Liver (tissue), 9 donors: Measurements from ENCODE around the gene CCT6B. TPM values are rescaled to one million over a fixed set of nuclear protein-coding genes. Genes with fewer than 3 reads are reported as not detected.

Experiments
- DNase-seq: peaks from one replicate; pipeline ENCODE4 v3.0.0-alpha.2; 2017; ENCODE audit warnings: low spot score
- H3K27ac ChIP-seq, 2 donors: one replicate each; pipeline ENCODE4 v1.7.0; 2013; ENCODE audit warnings: inconsistent platforms in 2 of 2, low read length in 2 of 2, control low read depth in 1 of 2, low read depth in 1 of 2, mild to moderate bottlenecking in 1 of 2
- H3K27me3 ChIP-seq, 4 donors: one replicate each; pipeline versions ENCODE4 v1.6.1 to v1.7.0; 2013; ENCODE audit warnings: low read length in 3 of 4, inconsistent platforms in 1 of 4, mild to moderate bottlenecking in 1 of 4, moderate library complexity in 1 of 4; ENCODE audit not compliant: control insufficient read depth in 4 of 4, insufficient read depth in 4 of 4
- H3K36me3 ChIP-seq, 4 donors: one replicate each; pipeline versions ENCODE4 v1.6.1 to v1.7.0; 2013; ENCODE audit warnings: low read length in 3 of 4, mild to moderate bottlenecking in 3 of 4, low read depth in 1 of 4, moderate library complexity in 1 of 4; ENCODE audit not compliant: control insufficient read depth in 4 of 4, insufficient read depth in 3 of 4
- H3K4me1 ChIP-seq, 4 donors: one replicate each; pipeline versions ENCODE4 v1.6.1 to v1.7.0; 2013; ENCODE audit warnings: low read length in 3 of 4, mild to moderate bottlenecking in 3 of 4, moderate library complexity in 1 of 4; ENCODE audit not compliant: control insufficient read depth in 4 of 4, insufficient read depth in 4 of 4
- H3K4me3 ChIP-seq, 3 donors: one replicate each; pipeline versions ENCODE4 v1.6.1 to v1.7.0; 2013; ENCODE audit warnings: low read length in 3 of 3, control low read depth in 1 of 3, low read depth in 1 of 3, mild to moderate bottlenecking in 1 of 3
- H3K9ac ChIP-seq, 2 donors: one replicate each; pipeline ENCODE4 v1.7.0; 2013; ENCODE audit warnings: low read length in 2 of 2, mild to moderate bottlenecking in 2 of 2, moderate library complexity in 2 of 2, control low read depth in 1 of 2, low read depth in 1 of 2
- H3K9me3 ChIP-seq, 4 donors: one replicate each; pipeline versions ENCODE4 v1.6.1 to v1.7.0; 2013; ENCODE audit warnings: low read length in 3 of 4; ENCODE audit not compliant: control insufficient read depth in 4 of 4
- EGR1 ChIP-seq, 2 donors: IDR thresholded peaks; 2 replicates each; pipeline ENCODE4 v1.6.1; 2016 to 2018; ENCODE audit warnings: antibody characterized with exemption in 2 of 2, low read depth in 2 of 2
- FOXA1 ChIP-seq: IDR thresholded peaks from 2 replicates; pipeline ENCODE4 v1.6.1; 2016; ENCODE audit warnings: antibody characterized with exemption
- FOXA2 ChIP-seq: IDR thresholded peaks from 2 replicates; pipeline ENCODE4 v1.6.1; 2016; ENCODE audit warnings: antibody characterized with exemption
- GABPA ChIP-seq, 2 donors: IDR thresholded peaks in 1 of 2; conservative IDR thresholded peaks in 1 of 2; 2 replicates each; pipeline ENCODE4 v1.6.1; 2016; ENCODE audit warnings: antibody characterized with exemption in 2 of 2, mild to moderate bottlenecking in 1 of 2, moderate library complexity in 1 of 2
- HNF4A ChIP-seq, 2 donors: conservative IDR thresholded peaks; 2 replicates each; pipeline ENCODE4 v1.6.1; 2016; ENCODE audit warnings: antibody characterized with exemption in 2 of 2, mild to moderate bottlenecking in 2 of 2
- HNF4G ChIP-seq: IDR thresholded peaks from 2 replicates; pipeline ENCODE4 v1.6.1; 2016; ENCODE audit warnings: antibody characterized with exemption
- JUND ChIP-seq, 2 donors: IDR thresholded peaks; 2 replicates each; pipeline ENCODE4 v1.6.1; 2016; ENCODE audit warnings: antibody characterized with exemption in 2 of 2
- NR2F2 ChIP-seq: IDR thresholded peaks from 2 replicates; pipeline ENCODE4 v1.6.1; 2016; ENCODE audit warnings: antibody characterized with exemption
- RAD21 ChIP-seq, 2 donors: IDR thresholded peaks; 2 replicates each; pipeline ENCODE4 v1.6.1; 2016; ENCODE audit warnings: antibody characterized with exemption in 2 of 2, mild to moderate bottlenecking in 2 of 2
- RXRA ChIP-seq, 2 donors: IDR thresholded peaks; 2 replicates each; pipeline ENCODE4 v1.6.1; 2017 to 2018; ENCODE audit warnings: antibody characterized with exemption in 2 of 2, mild to moderate bottlenecking in 1 of 2
- SP1 ChIP-seq: IDR thresholded peaks from 2 replicates; pipeline ENCODE4 v1.6.1; 2018; ENCODE audit warnings: antibody characterized with exemption, mild to moderate bottlenecking
- TAF1 ChIP-seq: conservative IDR thresholded peaks from 2 replicates; pipeline ENCODE4 v1.6.1; 2016; ENCODE audit warnings: antibody characterized with exemption, mild to moderate bottlenecking
- YY1 ChIP-seq: IDR thresholded peaks from 2 replicates; pipeline ENCODE4 v1.6.1; 2016; ENCODE audit warnings: antibody characterized with exemption, mild to moderate bottlenecking
- WGBS: extraction: QIAGEN DNeasy Blood & Tissue Kit; methylation state at CpG from one replicate; pipeline ENCODE4 v1.1.7; 2013; 5-methylcytosine and 5-hydroxymethylcytosine counted together
- polyA plus RNA-seq, 2 donors: library from polyadenylated mRNA; stranded (reverse) in 1 of 2; unstranded in 1 of 2; fragments of 200-250 nt in 1 of 2; fragments of >200 nt in 1 of 2; fragmentation: Nextera tagmentation in 1 of 2; extraction: Ambion mirVana in 1 of 2; gene quantifications; one replicate each; pipeline versions ENCODE4 v1.2.1 to v1.2.3, GENCODE V29; 2013 to 2015
- total RNA-seq, 2 donors: library from RNA; depleted of rRNA; stranded (reverse); fragments of >200 nt; gene quantifications; one replicate each; pipeline ENCODE4 v1.2.3, GENCODE V29; 2014
- TF ChIP-seq, protein P1 (sequence below): IDR thresholded peaks from 2 replicates; pipeline ENCODE4 v1.6.1; 2016; ENCODE audit warnings: antibody characterized with exemption
- TF ChIP-seq, protein P2 (sequence below): fragments of 150-350 bp; IDR thresholded peaks from 2 replicates; pipeline ENCODE4 v1.5.1; 2017; ENCODE audit warnings: improper control_type of control experiment, low read depth, low read length; ENCODE audit not compliant: missing input control
- TF ChIP-seq, protein P3 (sequence below): IDR thresholded peaks from 2 replicates; pipeline ENCODE4 v1.6.1; 2016; ENCODE audit warnings: antibody characterized with exemption
- TF ChIP-seq, protein P4 (sequence below): IDR thresholded peaks from 2 replicates; pipeline ENCODE4 v1.6.1; 2016; ENCODE audit warnings: antibody characterized with exemption, mild to moderate bottlenecking
- TF ChIP-seq, protein P5 (sequence below): IDR thresholded peaks from 2 replicates; pipeline ENCODE4 v1.6.1; 2016; ENCODE audit warnings: antibody characterized with exemption
- donor health status: healthy.
- donor health status: healthy.
- donor health status: healthy.
- donor health status: healthy.
- donor health status: healthy.

CCT6B gene
- total and polyA plus RNA-seq, 4 donors = 0.82 to 2.2 (median 1.4) TPM

DNA sequence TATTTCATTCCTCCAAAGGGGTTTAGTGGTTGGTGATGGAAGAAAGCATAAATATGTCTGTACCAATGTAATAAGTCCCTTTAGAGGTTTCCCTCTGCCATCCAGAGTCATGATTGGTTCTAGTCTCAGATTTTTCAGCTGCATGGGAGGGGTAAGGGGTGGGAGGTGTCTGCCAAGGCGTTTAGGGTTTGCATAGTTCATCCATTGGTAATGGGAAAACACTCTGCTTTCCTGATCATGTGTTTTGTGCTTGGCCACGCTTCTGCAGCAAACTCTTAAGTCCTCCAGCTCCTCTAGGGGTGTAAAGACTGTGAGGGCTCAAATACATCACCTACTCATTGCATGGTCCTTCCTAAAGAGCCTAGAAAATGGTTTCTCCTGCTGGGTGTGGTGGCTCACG is 48.8 kb upstream of the CCT6B start:
- no peak overlapping the region for H3K9ac ChIP-seq
- no peaks in the 10 kb centered on the region for H3K27me3 ChIP-seq
- H3K4me3 ChIP-seq = no peak overlapping the region
- no peak overlapping the region for H3K27ac ChIP-seq
- 92% methylated on average over 3 of the region's 3 CpGs for WGBS
- H3K9me3 ChIP-seq = no peaks in the 10 kb centered on the region
- TF ChIP-seq NR2F2 = no peak
- TF ChIP-seq HNF4A (conservative IDR thresholded peaks at IDR 0.05) = no peak
- no peak for TF ChIP-seq EGR1 (IDR thresholded peaks at IDR 0.05; ENCODE audit: low read depth in 2 of 2)
- no peak for TF ChIP-seq GABPA (IDR thresholded peaks at IDR 0.05 in 1 of 2, conservative IDR thresholded peaks at IDR 0.05 in 1 of 2)
- TF ChIP-seq, protein P1, sequence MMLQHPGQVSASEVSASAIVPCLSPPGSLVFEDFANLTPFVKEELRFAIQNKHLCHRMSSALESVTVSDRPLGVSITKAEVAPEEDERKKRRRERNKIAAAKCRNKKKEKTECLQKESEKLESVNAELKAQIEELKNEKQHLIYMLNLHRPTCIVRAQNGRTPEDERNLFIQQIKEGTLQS = no peak
- no peak for TF ChIP-seq HNF4G
- TF ChIP-seq, protein P2, sequence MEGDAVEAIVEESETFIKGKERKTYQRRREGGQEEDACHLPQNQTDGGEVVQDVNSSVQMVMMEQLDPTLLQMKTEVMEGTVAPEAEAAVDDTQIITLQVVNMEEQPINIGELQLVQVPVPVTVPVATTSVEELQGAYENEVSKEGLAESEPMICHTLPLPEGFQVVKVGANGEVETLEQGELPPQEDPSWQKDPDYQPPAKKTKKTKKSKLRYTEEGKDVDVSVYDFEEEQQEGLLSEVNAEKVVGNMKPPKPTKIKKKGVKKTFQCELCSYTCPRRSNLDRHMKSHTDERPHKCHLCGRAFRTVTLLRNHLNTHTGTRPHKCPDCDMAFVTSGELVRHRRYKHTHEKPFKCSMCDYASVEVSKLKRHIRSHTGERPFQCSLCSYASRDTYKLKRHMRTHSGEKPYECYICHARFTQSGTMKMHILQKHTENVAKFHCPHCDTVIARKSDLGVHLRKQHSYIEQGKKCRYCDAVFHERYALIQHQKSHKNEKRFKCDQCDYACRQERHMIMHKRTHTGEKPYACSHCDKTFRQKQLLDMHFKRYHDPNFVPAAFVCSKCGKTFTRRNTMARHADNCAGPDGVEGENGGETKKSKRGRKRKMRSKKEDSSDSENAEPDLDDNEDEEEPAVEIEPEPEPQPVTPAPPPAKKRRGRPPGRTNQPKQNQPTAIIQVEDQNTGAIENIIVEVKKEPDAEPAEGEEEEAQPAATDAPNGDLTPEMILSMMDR = no peak
- no peak for TF ChIP-seq SP1
- TF ChIP-seq, protein P3, sequence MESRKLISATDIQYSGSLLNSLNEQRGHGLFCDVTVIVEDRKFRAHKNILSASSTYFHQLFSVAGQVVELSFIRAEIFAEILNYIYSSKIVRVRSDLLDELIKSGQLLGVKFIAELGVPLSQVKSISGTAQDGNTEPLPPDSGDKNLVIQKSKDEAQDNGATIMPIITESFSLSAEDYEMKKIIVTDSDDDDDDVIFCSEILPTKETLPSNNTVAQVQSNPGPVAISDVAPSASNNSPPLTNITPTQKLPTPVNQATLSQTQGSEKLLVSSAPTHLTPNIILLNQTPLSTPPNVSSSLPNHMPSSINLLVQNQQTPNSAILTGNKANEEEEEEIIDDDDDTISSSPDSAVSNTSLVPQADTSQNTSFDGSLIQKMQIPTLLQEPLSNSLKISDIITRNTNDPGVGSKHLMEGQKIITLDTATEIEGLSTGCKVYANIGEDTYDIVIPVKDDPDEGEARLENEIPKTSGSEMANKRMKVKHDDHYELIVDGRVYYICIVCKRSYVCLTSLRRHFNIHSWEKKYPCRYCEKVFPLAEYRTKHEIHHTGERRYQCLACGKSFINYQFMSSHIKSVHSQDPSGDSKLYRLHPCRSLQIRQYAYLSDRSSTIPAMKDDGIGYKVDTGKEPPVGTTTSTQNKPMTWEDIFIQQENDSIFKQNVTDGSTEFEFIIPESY = no peak
- TF ChIP-seq, protein P4, sequence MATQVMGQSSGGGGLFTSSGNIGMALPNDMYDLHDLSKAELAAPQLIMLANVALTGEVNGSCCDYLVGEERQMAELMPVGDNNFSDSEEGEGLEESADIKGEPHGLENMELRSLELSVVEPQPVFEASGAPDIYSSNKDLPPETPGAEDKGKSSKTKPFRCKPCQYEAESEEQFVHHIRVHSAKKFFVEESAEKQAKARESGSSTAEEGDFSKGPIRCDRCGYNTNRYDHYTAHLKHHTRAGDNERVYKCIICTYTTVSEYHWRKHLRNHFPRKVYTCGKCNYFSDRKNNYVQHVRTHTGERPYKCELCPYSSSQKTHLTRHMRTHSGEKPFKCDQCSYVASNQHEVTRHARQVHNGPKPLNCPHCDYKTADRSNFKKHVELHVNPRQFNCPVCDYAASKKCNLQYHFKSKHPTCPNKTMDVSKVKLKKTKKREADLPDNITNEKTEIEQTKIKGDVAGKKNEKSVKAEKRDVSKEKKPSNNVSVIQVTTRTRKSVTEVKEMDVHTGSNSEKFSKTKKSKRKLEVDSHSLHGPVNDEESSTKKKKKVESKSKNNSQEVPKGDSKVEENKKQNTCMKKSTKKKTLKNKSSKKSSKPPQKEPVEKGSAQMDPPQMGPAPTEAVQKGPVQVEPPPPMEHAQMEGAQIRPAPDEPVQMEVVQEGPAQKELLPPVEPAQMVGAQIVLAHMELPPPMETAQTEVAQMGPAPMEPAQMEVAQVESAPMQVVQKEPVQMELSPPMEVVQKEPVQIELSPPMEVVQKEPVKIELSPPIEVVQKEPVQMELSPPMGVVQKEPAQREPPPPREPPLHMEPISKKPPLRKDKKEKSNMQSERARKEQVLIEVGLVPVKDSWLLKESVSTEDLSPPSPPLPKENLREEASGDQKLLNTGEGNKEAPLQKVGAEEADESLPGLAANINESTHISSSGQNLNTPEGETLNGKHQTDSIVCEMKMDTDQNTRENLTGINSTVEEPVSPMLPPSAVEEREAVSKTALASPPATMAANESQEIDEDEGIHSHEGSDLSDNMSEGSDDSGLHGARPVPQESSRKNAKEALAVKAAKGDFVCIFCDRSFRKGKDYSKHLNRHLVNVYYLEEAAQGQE = no peak
- no peak for TF ChIP-seq FOXA2
- TF ChIP-seq RXRA (IDR thresholded peaks at IDR 0.05) = no peak
- no peak for TF ChIP-seq YY1
- TF ChIP-seq, protein P5, sequence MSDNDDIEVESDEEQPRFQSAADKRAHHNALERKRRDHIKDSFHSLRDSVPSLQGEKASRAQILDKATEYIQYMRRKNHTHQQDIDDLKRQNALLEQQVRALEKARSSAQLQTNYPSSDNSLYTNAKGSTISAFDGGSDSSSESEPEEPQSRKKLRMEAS = no peak
- TF ChIP-seq FOXA1 = no peak
- H3K4me1 ChIP-seq = no peaks in the 10 kb centered on the region
- no peak for DNase-seq
- H3K36me3 ChIP-seq = peaks cover 5 to 50% (median 33%) of the 10 kb centered on the region in 4 donors

DNA sequence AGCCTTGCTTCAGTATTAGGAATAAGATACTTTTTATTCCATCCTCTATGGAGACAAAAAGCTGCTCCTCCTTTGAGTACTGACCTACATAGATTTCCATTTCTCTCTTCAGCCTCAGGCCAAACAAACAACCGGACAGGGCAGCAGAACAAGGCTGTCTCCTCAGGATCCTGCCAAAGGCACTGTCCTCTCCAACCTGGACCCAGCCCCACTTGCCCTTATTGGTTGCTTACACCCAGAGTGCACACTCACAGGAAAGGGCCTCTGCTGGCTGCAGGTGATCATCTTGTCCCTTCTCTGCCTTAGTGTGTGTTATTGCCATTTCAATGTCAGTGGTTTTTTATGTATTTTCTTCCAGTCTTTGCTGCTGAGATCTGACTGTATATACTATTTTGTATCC is 45.7 kb upstream of the CCT6B start:
- Histone ChIP-seq H3K9ac (no peak overlapping the region), H3K27me3 (no peaks in the 10 kb centered on the region), H3K4me1 (no peaks in the 10 kb centered on the region), H3K36me3 (peaks cover 5 to 24% (median 16%) of the 10 kb centered on the region in 4 donors), H3K4me3 (no peak overlapping the region), H3K9me3 (no peaks in the 10 kb centered on the region), H3K27ac (no peak overlapping the region)
- WGBS = 71% methylated on average over 1 of the region's 1 CpG
- no peak for DNase-seq
- TF ChIP-seq TAF1 (no peak), GABPA (IDR thresholded peaks at IDR 0.05 in 1 of 2, conservative IDR thresholded peaks at IDR 0.05 in 1 of 2) (no peak), RAD21 (IDR thresholded peaks at IDR 0.05) (no peak), FOXA2 (no peak), HNF4A (conservative IDR thresholded peaks at IDR 0.05) (no peak), SP1 (no peak), EGR1 (IDR thresholded peaks at IDR 0.05; ENCODE audit: low read depth in 2 of 2) (no peak), JUND (IDR thresholded peaks at IDR 0.05) (no peak), RXRA (IDR thresholded peaks at IDR 0.05) (no peak), FOXA1 (no peak), NR2F2 (no peak), HNF4G (no peak)
- TF ChIP-seq, protein P5 = no peak
- TF ChIP-seq, protein P2 = no peak
- TF ChIP-seq, protein P3 = no peak
- TF ChIP-seq, protein P1 = no peak
